ENCODE results near the gene BDKRB1. TPM values are rescaled to one million over a fixed set of nuclear protein-coding genes. Genes with fewer than 3 reads are reported as not detected.

BDKRB1 gene
- total RNA-seq, 1 donor from 2014 or later: not detected

DNA sequence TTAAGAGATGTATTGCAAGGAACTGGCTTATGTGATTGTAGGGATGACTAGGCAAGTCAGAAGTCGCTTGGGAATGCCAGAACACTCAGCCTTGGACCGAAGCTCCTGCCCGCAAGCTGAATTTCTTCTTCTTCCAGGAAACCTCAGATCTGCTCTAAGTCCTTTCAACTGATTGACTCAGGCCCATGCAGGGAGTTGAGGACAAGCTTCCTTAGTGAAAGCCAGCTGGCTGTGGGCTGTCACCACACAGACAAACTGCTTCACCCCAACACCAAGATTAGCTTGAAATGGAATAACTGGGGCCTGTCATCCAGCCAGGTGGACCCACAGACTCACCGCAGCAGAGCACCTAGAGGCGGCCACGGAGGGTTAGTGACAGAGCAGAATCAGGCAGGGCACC is 26.7 kb upstream of the BDKRB1 start:
- Mint-ChIP-seq H3K9me3 (peaks cover 12% of the 10 kb centered on the region), H3K27ac (no peak overlapping the region), H3K36me3 (peaks cover 3% of the 10 kb centered on the region), H3K4me1 (peaks cover 34% of the 10 kb centered on the region), H3K4me3 (peak overlapping the region; percentile 24), H3K27me3 (ENCODE audit: insufficient read depth, low read depth) (peaks cover 10% of the 10 kb centered on the region)
- Histone ChIP-seq H3K79me2 (ENCODE audit: low read depth) (no peaks in the 10 kb centered on the region), H3K4me1 (peaks cover 17% of the 10 kb centered on the region), H3K9ac (no peak overlapping the region), H3K27ac (no peak overlapping the region), H3K36me3 (no peaks in the 10 kb centered on the region), H3K4me2 (no peak overlapping the region), H3K4me3 (no peak overlapping the region), H2AFZ (replicated peaks) (no peak overlapping the region), H4K20me1 (ENCODE audit: low read depth) (peaks cover 5% of the 10 kb centered on the region), H3K27me3 (no peaks in the 10 kb centered on the region), H3K9me3 (ENCODE audit: low read depth) (no peaks in the 10 kb centered on the region), H3F3A (ENCODE audit: low read depth) (peaks cover 15% of the 10 kb centered on the region)
- no peak for TF ChIP-seq EZH2phosphoT487 (IDR thresholded peaks at IDR 0.05)
- TF ChIP-seq, protein P1, sequence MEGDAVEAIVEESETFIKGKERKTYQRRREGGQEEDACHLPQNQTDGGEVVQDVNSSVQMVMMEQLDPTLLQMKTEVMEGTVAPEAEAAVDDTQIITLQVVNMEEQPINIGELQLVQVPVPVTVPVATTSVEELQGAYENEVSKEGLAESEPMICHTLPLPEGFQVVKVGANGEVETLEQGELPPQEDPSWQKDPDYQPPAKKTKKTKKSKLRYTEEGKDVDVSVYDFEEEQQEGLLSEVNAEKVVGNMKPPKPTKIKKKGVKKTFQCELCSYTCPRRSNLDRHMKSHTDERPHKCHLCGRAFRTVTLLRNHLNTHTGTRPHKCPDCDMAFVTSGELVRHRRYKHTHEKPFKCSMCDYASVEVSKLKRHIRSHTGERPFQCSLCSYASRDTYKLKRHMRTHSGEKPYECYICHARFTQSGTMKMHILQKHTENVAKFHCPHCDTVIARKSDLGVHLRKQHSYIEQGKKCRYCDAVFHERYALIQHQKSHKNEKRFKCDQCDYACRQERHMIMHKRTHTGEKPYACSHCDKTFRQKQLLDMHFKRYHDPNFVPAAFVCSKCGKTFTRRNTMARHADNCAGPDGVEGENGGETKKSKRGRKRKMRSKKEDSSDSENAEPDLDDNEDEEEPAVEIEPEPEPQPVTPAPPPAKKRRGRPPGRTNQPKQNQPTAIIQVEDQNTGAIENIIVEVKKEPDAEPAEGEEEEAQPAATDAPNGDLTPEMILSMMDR (IDR thresholded peaks at IDR 0.05): no peak
- no peak for DNase-seq (ENCODE audit: low spot score)

- H3K27ac ChIP-seq: no peak overlapping the region
- TF ChIP-seq EZH2phosphoT487 (IDR thresholded peaks at IDR 0.05) (no peak), EZH2 (IDR thresholded peaks at IDR 0.05) (no peak)
- TF ChIP-seq, protein P1 (IDR thresholded peaks at IDR 0.05): no peak
These were observed 25.0 kb upstream of the BDKRB1 start for GRCh38 chr14:96231056-96231455.

DNA sequence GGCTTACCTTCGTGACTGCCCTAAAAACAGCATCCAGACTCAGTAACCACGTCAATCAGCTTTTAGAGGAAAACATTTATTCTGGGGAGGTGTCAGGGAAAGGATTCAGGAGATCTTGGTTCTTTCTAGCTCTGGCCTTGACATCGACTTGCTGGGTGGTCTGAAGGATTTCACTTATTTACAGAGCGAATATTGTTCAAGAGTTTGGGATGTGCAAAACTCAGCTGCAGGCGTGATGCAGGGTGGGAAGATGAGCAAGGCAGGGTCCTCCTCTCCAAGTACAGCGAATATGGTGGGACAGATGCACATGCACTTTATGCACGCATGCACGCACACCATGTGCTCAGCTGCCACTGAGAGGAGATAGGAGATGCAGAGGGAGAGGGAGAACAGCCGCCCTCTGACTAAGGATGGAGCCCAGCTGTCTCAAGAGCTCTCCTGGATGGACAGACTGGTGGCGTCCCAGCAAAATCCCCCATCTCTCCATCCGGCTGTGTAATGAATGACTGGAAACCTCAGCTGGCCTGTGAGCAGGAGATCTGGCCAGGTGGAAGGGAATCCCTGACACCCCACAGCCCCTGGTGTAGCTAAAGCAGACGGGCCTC is 24.4 kb upstream of the BDKRB1 start:
- Histone ChIP-seq H3K79me2 (ENCODE audit: low read depth) (no peaks in the 10 kb centered on the region), H3F3A (ENCODE audit: low read depth) (peaks cover 15% of the 10 kb centered on the region), H3K4me1 (peaks cover 17% of the 10 kb centered on the region), H3K27me3 (no peaks in the 10 kb centered on the region), H3K9ac (no peak overlapping the region), H4K20me1 (ENCODE audit: low read depth) (peaks cover 5% of the 10 kb centered on the region), H2AFZ (replicated peaks) (no peak overlapping the region), H3K9me3 (ENCODE audit: low read depth) (no peaks in the 10 kb centered on the region), H3K36me3 (no peaks in the 10 kb centered on the region), H3K27ac (no peak overlapping the region), H3K4me2 (peak overlapping the region; percentile 30), H3K4me3 (no peak overlapping the region)
- Mint-ChIP-seq H3K9me3 (peaks cover 12% of the 10 kb centered on the region), H3K36me3 (peaks cover 3% of the 10 kb centered on the region), H3K27ac (peak overlapping the region; percentile 98), H3K4me3 (peak overlapping the region; percentile 67), H3K4me1 (peaks cover 41% of the 10 kb centered on the region), H3K27me3 (ENCODE audit: insufficient read depth, low read depth) (peaks cover 12% of the 10 kb centered on the region)
- no peak for DNase-seq (ENCODE audit: low spot score)
- TF ChIP-seq EZH2 (IDR thresholded peaks at IDR 0.05) (no peak), EZH2phosphoT487 (IDR thresholded peaks at IDR 0.05) (no peak)
- TF ChIP-seq, protein P1 (IDR thresholded peaks at IDR 0.05): no peak

More at GRCh38 chr14:96231056-96231455, 25.0 kb upstream of the BDKRB1 start:
- H2AFZ ChIP-seq (replicated peaks): no peak overlapping the region
- H3K9ac ChIP-seq: no peak overlapping the region
- H3K9me3 Mint-ChIP-seq: peaks cover 12% of the 10 kb centered on the region
- no peak overlapping the region for H3K4me2 ChIP-seq
- no peaks in the 10 kb centered on the region for H3K27me3 ChIP-seq
- H3K27ac Mint-ChIP-seq: peak overlapping the region; percentile 87
- no peaks in the 10 kb centered on the region for H3K36me3 ChIP-seq
- peaks cover 17% of the 10 kb centered on the region for H3K4me1 ChIP-seq
- no peak for DNase-seq (ENCODE audit: low spot score)
- no peak overlapping the region for H3K4me3 Mint-ChIP-seq
- H3K36me3 Mint-ChIP-seq: peaks cover 3% of the 10 kb centered on the region
- no peaks in the 10 kb centered on the region for H3K9me3 ChIP-seq (ENCODE audit: low read depth)
- H3F3A ChIP-seq (ENCODE audit: low read depth): peaks cover 15% of the 10 kb centered on the region
- H3K79me2 ChIP-seq (ENCODE audit: low read depth): no peaks in the 10 kb centered on the region
- peaks cover 42% of the 10 kb centered on the region for H3K4me1 Mint-ChIP-seq
- no peak overlapping the region for H3K4me3 ChIP-seq
- H4K20me1 ChIP-seq (ENCODE audit: low read depth): peaks cover 5% of the 10 kb centered on the region
- peaks cover 12% of the 10 kb centered on the region for H3K27me3 Mint-ChIP-seq (ENCODE audit: insufficient read depth, low read depth)
